Stimulated activated CD8-positive, alpha-beta memory T cell treated with anti-CD3 and anti-CD28 coated beads, Interleukin-15, amount 100 ng/mL, for 4 hours (primary cell): ENCODE measurements around the gene C3orf49.

Source experiments
- DNase-seq, 2 donors: peaks; one replicate each; pipeline ENCODE4 v3.0.0-alpha.2; 2020; ENCODE audit warnings: low read depth in 2 of 2

C3orf49 gene

DNA sequence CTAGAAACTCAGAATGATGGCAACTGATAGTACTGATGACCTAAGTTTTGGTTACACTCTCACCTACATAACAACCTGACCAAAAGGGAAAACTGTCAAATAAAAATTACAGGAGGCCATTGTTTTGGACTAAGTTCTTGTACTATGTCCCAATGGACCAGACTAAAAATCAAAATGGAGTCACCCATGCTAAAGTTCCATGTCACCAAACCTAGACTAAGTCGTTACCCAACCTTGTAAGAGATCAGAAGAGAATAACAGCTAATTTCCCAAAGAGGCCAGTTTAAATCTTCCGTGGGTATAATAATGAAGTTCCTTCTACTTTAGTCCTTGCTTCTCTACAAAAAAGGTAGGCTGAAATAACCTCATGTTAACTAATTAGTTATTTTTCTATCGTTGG, 32.2 kb downstream of the C3orf49 start:
- DNase-seq = no peak

GRCh38 chr3:63853106-63853505, 34.0 kb downstream of the C3orf49 start:
- DNase-seq = no peak

GRCh38 chr3:63855333-63855940, 36.3 kb downstream of the C3orf49 start:
- DNase-seq = no peak

- no peak for DNase-seq
Measured at GRCh38 chr3:63857311-63857710, 38.2 kb downstream of the C3orf49 start.

DNA sequence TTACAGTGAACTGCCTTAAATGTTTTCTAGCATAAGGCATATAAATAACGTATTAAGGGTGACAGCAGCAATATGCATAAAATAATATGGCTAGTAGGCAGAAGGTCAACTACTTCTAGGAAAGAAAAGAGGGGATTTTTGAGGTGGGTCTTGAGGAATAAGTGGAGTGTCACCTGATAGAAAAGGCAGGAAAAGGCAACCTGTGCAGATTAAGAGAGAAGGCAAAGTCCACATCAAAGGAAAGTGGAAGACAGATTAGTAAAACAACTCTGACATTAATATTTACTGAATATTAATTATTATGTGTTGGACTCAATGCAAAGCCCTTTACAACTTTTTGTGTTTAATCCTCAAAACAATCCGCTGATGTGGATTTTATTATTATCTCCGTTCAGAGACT, 41.7 kb downstream of the C3orf49 start:
- no peak for DNase-seq

- no peak for DNase-seq
Measured at GRCh38 chr3:63861306-63861705, 42.2 kb downstream of the C3orf49 start.

- no peak for DNase-seq
Measured at GRCh38 chr3:63862804-63863149, 43.7 kb downstream of the C3orf49 start.

- DNase-seq = peak; percentile 18 to 51
Measured at GRCh38 chr3:63863150-63864007, 44.3 kb downstream of the C3orf49 start, which contains the start of the genes ATXN7 and THOC7. Gene ATXN7 (plus strand): TSS chr3:63863867. CDS start chr3:63912599, 48,732 bp downstream. Gene THOC7 (minus strand): TSS chr3:63863805. CDS start chr3:63863790, 15 bp downstream.

- DNase-seq = peak; percentile 12 to 42
Measured at GRCh38 chr3:63864008-63864964, 45.2 kb downstream of the C3orf49 start.

- DNase-seq = no peak
Measured at GRCh38 chr3:63864965-63865327, 45.8 kb downstream of the C3orf49 start.

DNA sequence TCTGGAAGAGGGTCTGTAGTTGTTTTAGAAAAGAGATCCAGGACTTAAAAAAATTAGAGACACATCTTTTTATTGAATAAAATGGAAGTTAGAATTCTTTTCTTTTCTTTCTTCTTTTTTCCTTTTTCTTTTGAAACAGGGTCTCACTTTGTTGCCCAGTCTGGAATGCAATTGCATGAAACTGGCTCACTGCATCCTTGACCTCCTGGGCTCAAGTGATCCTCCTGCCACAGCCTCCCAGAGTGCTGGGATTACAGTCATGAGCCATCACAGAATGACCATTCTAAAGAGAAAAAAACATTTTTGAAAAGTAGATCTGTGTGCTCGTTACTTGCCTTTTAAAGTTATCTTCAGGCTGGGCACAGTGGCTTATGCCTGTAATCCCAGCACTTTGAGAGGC, 48.1 kb downstream of the C3orf49 start:
- no peak for DNase-seq

DNA sequence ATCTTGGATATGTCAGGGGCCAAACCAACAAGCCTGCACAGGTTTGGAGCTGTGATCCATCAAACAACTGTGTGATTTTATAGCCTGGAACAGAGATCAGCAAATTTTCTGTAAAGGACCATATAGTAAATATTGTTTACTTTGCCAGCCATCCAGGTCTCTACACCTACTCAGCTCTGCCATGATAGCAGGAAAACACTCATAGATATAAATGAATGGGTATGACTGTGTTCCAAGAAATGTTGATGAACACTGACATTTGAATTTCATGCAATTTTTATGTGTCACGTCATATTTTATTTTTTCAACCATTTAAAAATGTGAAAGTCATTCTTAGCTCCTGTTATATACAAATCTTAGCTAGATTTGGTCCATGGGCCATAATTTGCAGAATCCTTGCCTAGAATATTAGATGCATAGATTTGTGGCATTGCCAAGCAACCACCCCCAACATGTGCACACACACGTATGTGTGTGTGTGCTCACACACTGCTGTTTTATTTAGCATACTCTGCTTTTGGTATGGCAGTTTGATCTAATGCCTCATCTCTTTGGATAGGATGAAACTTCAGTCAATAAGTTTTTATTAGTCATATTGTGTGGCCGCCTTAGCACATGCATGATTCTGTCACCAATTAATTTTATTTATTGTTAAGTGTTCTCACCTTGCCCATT, 51.0 kb downstream of the C3orf49 start:
- DNase-seq = no peak

DNA sequence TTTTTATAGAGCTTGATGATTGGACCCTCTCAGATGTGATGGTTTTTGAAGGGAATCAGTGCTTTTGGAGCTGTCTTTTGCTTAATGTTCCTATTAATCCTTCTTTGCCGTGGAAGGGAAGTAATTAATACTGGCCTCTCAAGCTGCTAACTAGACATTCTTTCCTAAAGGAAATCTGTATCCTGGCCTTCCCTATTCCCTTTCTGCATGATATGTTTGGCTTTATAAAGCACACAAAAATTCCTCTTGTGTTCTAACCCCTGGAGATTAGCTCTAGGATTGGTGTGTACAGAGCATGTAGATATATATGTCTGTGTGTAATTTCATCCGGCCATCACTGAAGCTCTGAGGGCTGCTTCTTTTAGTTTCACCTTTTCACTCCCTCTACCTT, 51.5 kb downstream of the C3orf49 start:
- DNase-seq = no peak

GRCh38 chr3:63872135-63872924, 53.2 kb downstream of the C3orf49 start:
- no peak for DNase-seq

- no peak for DNase-seq
Measured at GRCh38 chr3:63874769-63875168, 55.7 kb downstream of the C3orf49 start.

GRCh38 chr3:63875510-63875909, 56.4 kb downstream of the C3orf49 start:
- no peak for DNase-seq

- no peak for DNase-seq
Measured at GRCh38 chr3:63876260-63876659, 57.2 kb downstream of the C3orf49 start.

- DNase-seq = no peak
Measured at GRCh38 chr3:63877737-63878393, 58.8 kb downstream of the C3orf49 start.

GRCh38 chr3:63878394-63879060, 59.4 kb downstream of the C3orf49 start:
- no peak for DNase-seq

DNA sequence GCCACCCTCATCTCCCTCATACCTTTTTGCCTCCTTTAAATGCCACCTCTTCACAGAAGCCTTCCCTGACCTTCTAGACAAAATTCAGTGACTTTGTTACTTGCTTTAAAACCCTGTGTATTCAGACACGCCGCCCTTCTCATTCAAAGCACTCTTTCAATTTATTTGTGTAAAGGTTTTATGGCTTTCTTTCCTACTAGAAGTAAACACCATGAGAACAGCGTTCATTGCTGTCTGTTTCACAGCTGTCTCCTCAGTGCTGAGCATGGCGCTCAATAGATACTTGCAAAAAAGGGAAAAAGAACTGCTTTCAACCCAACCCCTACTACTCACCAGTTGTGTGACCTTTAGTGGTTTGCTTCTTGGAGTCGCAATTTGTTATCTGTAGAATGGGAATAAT, 61.6 kb downstream of the C3orf49 start:
- DNase-seq = no peak
